SIG-M5 treated with dmso at 0.1 percent for 504 hours (cell line): Measurements from ENCODE around the gene ENPP1.
"Not testable (repeated sequence)": the region's sequence is repeated elsewhere in the genome, so short reads cannot be mapped to it uniquely, and the experiment has no call there.

Source experiments
- DNase-seq: peaks from one replicate; lab custom pipeline; 2025; ENCODE audit not compliant: unreplicated experiment; lab: John Stamatoyannopoulos, UW

The ENPP1 gene

DNA sequence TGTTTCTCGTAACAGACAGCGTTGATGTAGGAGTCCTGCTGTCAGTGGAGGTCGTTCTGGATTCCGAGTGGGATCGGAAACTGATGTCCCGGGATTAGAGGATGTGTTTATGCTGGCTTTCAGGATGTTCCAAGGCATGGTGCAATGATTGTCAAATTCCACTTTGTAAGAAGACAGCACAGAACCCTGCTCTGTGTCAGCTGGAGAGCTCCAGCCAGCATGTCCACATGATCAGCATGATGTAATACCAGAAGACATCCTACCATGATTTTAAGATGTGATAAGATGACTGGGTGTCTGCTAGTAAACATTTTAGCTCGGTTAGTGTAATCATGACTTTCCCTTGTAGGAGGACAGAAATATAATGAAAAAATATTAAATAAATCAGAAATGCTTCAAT lies 20.3 kb downstream of the ENPP1 start:
- DNase-seq, result no peak

DNA sequence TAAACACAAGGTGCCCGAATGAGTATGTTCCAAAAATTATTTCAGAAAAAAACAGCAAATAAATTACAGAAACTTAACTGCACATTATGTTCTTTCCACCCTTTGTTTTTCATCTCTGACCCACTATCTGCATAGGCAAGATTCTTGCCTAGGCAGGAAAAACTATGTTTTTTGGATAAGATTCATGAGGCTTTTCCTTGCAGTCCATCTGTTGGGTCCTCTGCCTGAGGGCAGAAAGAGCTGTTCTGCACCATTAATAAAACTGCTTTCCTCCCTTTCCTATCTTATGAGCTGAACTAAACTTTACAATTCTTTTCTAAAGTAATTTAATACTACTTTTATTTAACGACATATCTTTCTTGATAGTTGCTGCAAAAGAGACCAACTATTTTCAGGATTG lies 21.1 kb downstream of the ENPP1 start:
- no peak for DNase-seq

DNA sequence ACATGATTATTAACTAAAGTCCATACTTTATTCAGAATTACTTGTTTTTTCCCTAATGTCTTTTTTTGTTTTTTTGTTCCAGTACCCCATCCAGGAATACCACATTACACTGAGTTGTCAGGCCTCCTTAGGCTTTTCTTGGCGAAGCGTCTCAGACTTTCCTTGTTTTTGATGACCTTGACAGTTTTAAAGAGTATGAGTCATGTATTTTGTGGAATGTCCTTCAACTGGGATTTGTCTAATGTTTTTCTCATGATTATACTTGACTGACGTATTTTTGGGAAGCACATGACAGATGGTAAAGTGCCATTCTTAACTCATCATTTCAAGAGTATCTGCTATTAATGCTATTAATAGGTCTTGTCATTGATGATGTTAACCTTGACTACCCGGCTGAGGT lies 23.6 kb downstream of the ENPP1 start:
- no peak for DNase-seq

DNA sequence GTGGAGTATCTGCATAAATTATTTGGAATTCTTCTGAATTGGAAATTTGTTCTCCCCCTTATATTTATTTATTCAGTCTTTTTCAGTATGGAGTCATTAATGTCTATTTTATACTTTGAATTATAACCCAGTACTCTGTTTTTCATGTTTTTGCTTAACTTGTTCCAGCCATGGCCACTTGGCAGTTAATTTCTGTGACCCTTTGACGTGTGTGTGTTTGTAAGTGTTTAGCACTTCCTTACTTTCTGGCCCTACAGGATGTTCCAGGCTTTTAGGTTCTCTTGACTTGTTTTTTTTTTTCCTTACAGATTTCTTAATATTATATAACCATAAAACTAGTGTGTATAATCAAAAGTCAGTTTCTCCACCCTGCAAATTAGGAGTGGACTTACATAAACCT lies 24.1 kb downstream of the ENPP1 start:
- DNase-seq, result no peak

DNA sequence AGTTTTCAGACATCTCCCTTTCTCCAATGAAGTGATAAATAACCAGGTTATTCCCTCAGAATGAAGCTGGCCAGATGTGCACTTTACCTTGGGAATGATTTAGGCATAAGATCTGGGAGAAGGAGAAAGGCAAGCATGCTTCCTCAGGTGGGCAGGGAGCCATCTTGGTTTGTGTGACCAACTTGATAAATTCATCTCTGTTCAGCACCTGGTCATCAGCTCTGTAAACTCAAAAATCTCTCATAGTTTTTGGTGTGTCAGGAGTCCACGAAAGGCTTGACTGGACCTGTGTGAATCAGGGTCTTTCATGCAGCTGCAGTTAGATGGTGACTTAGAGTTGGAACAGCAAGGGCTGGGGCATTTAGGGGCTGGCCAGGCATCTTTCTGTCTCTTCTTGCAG lies 24.5 kb downstream of the ENPP1 start:
- DNase-seq, result no peak

GRCh38 chr6:131838051-131838450 lies 30.2 kb downstream of the ENPP1 start:
- no peak for DNase-seq

- DNase-seq, result no peak
Observed at GRCh38 chr6:131839388-131839787, 31.6 kb downstream of the ENPP1 start.

DNA sequence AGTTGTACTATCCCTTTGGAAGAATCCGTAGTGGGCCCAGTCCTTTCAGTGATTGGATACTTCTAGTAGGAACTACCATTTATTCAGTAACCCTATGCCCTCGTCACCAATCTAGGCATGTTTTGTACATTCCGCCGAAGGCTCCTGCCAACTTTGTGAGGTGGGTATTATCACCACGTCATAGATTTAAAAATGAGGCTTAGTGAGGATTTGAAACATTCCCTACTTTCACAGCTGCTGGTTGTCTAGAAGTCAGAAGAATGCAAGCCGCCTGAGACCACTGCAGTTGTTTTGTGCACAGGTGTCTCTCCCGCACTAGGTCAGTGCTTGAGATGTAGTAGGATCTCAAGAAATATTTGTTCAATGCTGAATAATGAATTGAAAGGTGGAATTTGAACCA lies 32.6 kb downstream of the ENPP1 start:
- DNase-seq, result no peak

- DNase-seq, result no peak
Observed at GRCh38 chr6:131840936-131841583, 33.2 kb downstream of the ENPP1 start.

- DNase-seq, result no peak
Observed at GRCh38 chr6:131843768-131844167, 35.9 kb downstream of the ENPP1 start.

GRCh38 chr6:131844243-131844841 lies 36.5 kb downstream of the ENPP1 start:
- peak; percentile 37 for DNase-seq

DNA sequence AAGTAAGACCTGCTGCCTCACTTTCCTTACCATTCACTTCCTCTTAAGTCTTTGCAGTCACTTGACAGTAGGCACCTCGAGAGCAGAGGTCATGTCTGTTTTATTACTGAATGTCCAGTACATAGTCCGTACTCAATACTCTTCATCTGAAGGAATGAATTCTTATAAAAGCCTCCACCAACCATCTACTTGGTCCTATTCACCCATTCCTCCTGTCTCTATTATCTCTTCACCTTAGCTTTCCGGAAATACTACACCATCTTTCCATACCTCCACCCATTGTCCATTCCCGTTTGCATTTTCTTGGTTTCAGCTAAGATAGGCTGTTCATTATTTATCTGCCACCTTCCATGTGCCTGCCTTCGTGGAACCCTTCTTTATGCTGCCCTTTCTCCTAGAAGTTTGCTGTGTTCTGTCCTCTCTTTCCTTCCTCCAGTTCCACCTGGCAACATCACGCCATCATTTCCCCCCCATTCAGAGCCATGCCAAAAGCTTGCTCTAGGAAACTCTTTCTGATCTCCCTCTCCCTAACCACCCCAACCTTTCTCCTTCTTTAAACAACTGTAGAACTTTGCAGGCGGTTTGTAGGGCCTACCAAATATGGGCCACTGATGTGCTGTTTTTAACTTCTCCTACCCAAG lies 38.3 kb downstream of the ENPP1 start:
- no peak for DNase-seq

- no peak for DNase-seq
Observed at GRCh38 chr6:131846905-131847304, 39.1 kb downstream of the ENPP1 start.

DNA sequence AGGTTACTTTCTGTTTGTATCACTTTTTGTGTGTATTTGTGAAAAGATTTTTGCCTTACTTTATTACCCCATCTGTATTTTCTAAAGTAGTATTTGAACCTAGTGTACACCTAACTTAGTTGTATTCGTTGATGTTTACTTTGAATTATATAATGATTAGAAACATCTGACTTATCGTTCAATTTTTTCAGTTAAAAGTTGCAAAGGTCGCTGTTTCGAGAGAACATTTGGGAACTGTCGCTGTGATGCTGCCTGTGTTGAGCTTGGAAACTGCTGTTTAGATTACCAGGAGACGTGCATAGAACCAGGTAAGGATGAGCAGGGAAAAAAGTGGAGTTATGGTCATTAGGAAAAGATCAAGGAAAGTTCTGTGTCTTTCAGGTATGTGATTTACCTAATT lies 42.0 kb downstream of the ENPP1 start:
- no peak for DNase-seq

GRCh38 chr6:131851049-131851769 lies 43.4 kb downstream of the ENPP1 start:
- no peak for DNase-seq

GRCh38 chr6:131852200-131852599 lies 44.4 kb downstream of the ENPP1 start:
- no peak for DNase-seq

DNA sequence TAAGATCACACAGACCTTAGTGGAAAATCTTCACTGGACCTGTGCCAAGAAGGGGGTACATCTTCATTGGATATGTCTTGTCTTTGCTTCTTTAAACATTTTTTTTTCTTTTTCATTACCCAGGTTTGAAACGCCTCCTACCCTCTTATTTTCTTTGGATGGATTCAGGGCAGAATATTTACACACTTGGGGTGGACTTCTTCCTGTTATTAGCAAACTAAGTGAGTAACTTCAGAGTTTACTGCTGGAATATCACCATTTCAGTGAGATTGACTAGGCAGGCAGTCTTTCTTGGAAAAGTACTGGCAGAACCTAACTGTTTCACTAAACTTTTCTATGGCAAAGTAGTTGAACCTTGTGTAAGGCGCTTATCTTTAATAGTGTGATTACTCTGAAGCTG lies 47.0 kb downstream of the ENPP1 start:
- no peak for DNase-seq

GRCh38 chr6:131858765-131859415 lies 51.1 kb downstream of the ENPP1 start:
- DNase-seq, result no peak

DNA sequence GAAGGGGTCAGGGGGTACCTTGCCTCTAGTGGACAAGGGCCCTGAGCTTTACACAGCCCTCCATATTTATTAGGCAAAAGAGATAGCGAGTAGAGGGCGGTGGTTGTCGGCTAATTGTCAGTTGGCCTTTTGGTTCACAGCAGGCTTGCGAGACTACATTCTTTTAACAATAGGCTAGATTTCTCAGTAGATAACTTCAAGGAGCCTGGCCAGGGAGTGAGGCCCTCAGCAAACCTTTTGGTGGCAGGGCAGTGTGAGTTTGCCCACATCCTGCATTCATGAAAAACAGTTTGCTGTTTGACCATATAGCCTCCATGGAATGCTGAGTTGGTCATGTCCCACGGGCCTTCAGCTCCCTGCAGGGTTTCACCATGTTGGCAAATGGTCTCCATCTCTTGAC lies 51.8 kb downstream of the ENPP1 start:
- DNase-seq, result not testable (repeated sequence)

DNA sequence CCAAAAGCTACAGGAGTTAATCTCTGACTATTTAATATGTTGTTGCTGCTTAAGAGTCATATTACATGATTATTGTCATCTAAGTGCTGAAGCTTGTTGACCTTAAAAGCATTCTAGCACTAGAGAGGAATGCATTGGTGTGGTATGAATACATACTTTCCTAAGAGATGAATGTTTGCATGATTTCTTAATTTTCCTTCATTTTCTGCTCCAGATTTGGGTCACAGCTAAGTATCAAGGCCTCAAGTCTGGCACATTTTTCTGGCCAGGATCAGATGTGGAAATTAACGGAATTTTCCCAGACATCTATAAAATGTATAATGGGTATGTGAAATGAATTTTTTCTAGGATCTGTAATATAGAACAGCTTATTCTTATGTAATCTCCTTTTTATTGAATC lies 53.6 kb downstream of the ENPP1 start:
- no peak for DNase-seq

DNA sequence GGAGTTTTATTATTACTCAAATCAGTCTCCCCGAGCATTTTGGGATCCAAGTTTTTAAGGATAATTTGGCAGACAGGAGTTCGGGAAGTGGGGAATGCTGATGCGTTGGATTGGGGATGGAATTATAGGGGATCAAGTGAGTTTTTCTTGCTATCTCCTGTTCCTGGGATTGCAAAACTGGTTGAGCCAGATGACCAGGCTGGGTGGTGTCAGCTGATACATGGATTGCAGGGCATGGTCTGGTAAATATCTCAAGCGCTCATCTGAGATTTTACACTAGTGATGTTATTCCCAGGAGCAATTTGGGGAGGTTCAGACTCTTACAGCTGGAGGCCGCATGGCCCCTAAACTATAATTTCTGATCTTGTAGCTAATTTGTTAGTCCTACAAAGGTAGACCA lies 54.7 kb downstream of the ENPP1 start:
- no peak for DNase-seq

DNA sequence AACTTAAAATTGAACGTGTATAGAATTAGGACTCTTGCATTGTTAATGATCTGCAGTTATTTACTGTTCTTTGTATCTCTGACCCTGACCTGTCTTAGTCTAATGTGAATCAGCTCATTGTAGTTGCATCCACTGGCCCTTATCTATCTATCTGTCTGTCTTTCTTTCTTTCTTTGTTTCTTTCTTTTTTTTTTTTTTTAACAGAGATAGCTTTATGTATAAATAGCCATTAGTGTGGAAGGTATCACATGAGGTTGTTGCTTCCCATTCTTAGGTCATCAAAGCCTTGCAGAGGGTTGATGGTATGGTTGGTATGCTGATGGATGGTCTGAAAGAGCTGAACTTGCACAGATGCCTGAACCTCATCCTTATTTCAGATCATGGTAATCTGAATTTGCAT lies 59.9 kb downstream of the ENPP1 start:
- no peak for DNase-seq
